Smooth muscle cell of the coronary artery (primary cell): ENCODE data around the gene TMEM82. TPM values are rescaled to one million over a fixed set of nuclear protein-coding genes. Genes with fewer than 3 reads are reported as not detected.

ENCODE experiments used
- total RNA-seq: library from RNA; depleted of rRNA; stranded (reverse); fragments of >200 nt; gene quantifications from 2 replicates; pipeline ENCODE4 v1.2.3, GENCODE V29; 2014; ENCODE audit warnings: low replicate concordance

Gene TMEM82
- total RNA-seq: not detected in 2 replicates

DNA sequence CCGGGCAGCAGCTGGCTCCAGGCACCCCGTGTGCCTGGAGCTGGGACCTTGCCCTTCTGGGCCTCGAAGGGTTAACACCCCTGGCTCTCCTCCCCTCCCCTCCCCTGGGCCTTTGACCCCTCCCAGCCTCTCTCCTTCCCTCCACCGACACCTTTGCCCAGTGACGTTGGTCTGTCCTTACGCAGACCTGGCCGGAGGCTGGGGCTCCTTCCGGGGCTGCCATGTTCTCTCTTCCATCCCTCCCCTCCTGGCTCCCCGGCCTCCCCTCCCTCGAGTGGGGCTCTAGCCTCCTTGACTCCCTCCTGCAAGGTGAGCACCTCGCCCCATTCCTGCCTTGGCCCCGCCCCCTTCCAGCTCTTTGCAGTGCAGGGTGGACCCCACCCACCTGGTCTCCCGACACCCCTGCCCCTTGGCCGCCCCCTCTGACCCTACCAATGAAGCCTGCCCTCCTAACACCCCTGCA is at the start of gene TMEM82:
Gene TMEM82, plus strand, starts transcription at position 161 of the 463 bp plus-strand sequence. Its CDS starts 61 bp downstream, at position 222.

DNA sequence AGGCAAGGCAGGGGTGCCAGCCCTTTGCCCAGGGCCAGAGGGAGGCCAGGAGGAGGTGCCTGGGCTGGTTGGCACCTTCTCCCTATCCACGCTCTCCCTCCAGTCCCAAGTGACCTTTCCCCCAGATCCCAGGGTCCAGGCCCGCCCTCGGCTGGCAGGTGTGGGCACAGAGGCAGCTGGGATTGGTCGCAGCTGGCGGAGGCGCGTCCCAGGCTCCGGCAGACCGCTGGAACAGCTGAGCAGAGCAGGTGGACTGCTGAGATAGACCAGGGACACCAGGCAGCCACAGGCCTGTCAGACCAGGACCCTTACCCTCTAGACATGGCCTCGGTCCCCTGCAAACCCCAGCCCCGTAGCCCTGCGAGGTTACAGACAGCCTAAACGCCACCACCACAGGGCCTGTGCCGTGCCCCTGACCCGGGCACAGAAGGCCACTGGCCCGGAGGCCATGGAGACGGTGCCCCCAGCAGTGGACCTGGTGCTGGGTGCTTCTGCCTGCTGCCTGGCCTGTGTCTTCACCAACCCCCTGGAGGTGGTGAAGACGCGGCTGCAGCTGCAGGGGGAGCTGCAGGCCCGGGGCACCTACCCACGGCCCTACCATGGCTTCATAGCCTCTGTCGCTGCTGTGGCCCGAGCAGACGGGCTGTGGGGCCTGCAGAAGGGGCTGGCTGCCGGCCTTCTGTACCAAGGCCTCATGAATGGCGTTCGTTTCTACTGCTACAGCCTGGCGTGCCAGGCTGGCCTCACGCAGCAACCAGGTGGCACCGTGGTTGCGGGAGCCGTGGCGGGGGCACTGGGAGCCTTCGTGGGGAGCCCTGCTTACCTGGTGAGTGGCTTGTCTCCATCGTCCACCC is 6.0 kb upstream of the TMEM82 start, which contains the start of gene SLC25A34:
Gene SLC25A34, plus strand, starts transcription at position 221 of the 854 bp plus-strand sequence. Its CDS starts 228 bp downstream, at position 449.

DNA sequence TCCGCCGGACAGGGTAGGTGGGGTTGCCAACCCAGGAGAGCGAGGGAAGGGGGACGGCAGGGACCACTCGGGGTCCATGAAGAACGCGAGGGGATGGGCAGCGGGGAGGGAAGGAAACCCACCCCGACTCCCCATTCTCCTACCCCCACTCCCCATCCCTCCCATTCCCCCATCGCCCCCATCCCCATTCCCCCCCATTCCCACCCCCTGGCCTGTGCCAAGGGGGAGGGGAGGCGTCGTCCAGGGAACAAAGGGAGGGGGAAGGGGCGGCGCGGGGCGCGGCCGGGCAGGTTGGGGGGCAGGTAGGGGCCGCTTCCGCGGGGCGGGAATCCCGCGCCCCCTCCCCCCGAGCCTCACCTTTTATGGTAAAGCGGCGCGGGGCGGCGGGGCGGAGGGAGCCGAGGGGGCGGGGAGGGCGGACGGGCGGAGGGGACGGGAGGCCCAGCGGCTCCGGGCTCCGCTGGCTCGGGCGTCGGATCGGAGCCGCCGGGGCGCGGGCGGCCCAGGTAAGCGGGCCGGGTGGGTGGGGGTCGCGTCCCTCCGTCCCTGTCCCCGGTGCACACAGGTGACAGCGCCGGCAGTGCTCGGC is 16.1 kb downstream of the TMEM82 start, which contains the start of gene FBLIM1:
Gene FBLIM1, plus strand, starts transcription at position 453 of the 589 bp plus-strand sequence. CDS start 6,189 bp downstream, outside the sequence.

Other genes starting within 250 kb of the TMEM82 start
- gene CASP9, start 218.3 kb upstream of the TMEM82 start, total RNA-seq: 3.8 and 3.9 TPM in 2 replicates
- gene DNAJC16, start 215.7 kb upstream of the TMEM82 start, total RNA-seq: 10.4 and 15.9 TPM in 2 replicates
- 0.23 and 0.53 TPM in 2 replicates for gene AGMAT, start 157.4 kb upstream of the TMEM82 start, total RNA-seq
- gene DDI2, start 125.0 kb upstream of the TMEM82 start, total RNA-seq: 8.4 and 14.0 TPM in 2 replicates
- gene PLEKHM2, start 58.2 kb upstream of the TMEM82 start, total RNA-seq: 55.4 and 128 TPM in 2 replicates
- gene SLC25A34, start 6.2 kb upstream of the TMEM82 start, total RNA-seq: 0.30 and 0.47 TPM in 2 replicates
- 13.0 and 143 TPM in 2 replicates for gene FBLIM1, start 16.3 kb downstream of the TMEM82 start, total RNA-seq
- gene UQCRHL, start 65.2 kb downstream of the TMEM82 start, total RNA-seq: 11.4 and 18.3 TPM in 2 replicates
- gene SPEN, start 105.2 kb downstream of the TMEM82 start, total RNA-seq: 10.8 and 22.1 TPM in 2 replicates
- 39.5 and 76.3 TPM in 2 replicates for gene ZBTB17, start 233.6 kb downstream of the TMEM82 start, total RNA-seq